ENCODE data around the gene LRPAP1.

GRCh38 chr4:3488820-3489219 is 43.4 kb downstream of the LRPAP1 start:
- TF ChIP-seq POLR2A (IDR thresholded peaks at IDR 0.05; ENCODE audit: low read length) (no peak), GATA1 (IDR thresholded peaks at IDR 0.05; ENCODE audit: low read depth, low read length) (no peak)
